ENCODE results near the gene DDX43. TPM values are rescaled to one million over a fixed set of nuclear protein-coding genes. Genes with fewer than 3 reads are reported as not detected.
"Not testable (repeated sequence)": the region's sequence is repeated elsewhere in the genome, so short reads cannot be mapped to it uniquely, and the experiment has no call there.

DDX43 gene
- total RNA-seq, 2 experiments from 2014 or later = 0.16 to 0.31 TPM

DNA sequence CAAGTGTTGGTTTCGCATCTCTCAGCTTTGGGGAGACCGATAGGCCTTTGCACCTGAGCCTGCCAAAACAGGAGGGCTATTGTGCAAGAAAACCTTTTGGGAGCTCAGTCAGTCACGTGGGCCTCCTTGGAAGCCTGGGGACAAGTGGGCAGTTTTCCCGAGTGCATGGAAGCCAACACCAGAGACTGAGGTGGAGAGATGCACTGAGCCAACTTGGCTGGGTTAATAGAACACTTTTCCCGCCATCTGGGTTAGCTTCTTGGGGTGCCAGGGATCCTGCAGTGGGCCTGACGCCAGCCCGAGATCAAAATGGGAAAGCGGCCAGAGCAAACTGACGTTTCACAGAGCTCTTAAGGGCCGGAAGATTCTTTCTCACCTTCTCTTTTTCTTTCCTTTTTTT lies 22.1 kb upstream of the DDX43 start:
- no peak overlapping the region for H3K4me3 Mint-ChIP-seq
- H3K36me3 Mint-ChIP-seq (ENCODE audit: low read depth) = peaks cover 2% of the 10 kb centered on the region
- ChIA-PET POLR2A (no interaction called here), CTCF (interaction anchor here (2.1 kb wide), 1 partner anchor 16 kb away, joined by 5 read pairs; no protein-coding TSS in a partner anchor)
- H3K27ac Mint-ChIP-seq = no peak overlapping the region
- no peaks in the 10 kb centered on the region for H3K27me3 Mint-ChIP-seq
- DNase-seq (no peak), ATAC-seq (no peak)
- no peaks in the 10 kb centered on the region for H3K4me1 Mint-ChIP-seq (ENCODE audit: low read depth)
- intact Hi-C loops (cut with micrococcal nuclease) = no loop called here
- TF ChIP-seq CTCF (IDR thresholded peaks at IDR 0.05) = no peak
- H3K9me3 Mint-ChIP-seq = peaks cover 8% of the 10 kb centered on the region

GRCh38 chr6:73375216-73375615 lies 19.4 kb upstream of the DDX43 start:
- TF ChIP-seq CTCF (IDR thresholded peaks at IDR 0.05) = no peak
- DNase-seq = no peak
- intact Hi-C loops (cut with micrococcal nuclease) = no loop called here
- CTCF ChIA-PET = no interaction called here
- no peaks in the 10 kb centered on the region for H3K27me3 Mint-ChIP-seq
- no peak overlapping the region for H3K4me3 Mint-ChIP-seq
- H3K27ac Mint-ChIP-seq = no peak overlapping the region
- H3K9me3 Mint-ChIP-seq = peaks cover 8% of the 10 kb centered on the region
- peaks cover 2% of the 10 kb centered on the region for H3K36me3 Mint-ChIP-seq (ENCODE audit: low read depth)
- POLR2A ChIA-PET = no interaction called here
- ATAC-seq = no peak
- H3K4me1 Mint-ChIP-seq (ENCODE audit: low read depth) = no peaks in the 10 kb centered on the region

DNA sequence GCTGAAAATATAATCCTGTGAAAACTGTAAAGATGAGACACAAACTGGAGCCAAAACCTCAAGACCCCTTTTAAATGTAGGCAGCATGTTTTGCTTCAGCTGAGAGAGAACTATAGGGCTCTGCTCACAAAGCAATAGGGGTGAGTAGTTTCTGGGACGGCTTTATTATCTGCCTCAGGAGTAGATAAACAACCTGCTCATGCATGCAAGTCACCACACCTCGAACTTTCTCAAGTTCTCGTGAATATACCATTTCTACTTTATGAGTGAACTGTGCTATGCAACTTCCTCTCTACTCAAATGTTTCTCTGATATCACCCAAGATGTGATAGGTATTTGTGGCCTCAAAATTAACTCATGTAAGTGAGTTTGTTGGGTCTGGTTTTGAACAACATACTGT lies 17.4 kb upstream of the DDX43 start:
- no peak for ATAC-seq
- no peak for TF ChIP-seq CTCF (IDR thresholded peaks at IDR 0.05)
- ChIA-PET CTCF (interaction anchor here (0.8 to 1.4 kb wide), 3 partner anchors 8 to 11 kb away, joined by 3 to 5 read pairs (median 3); partner anchors contain the start of gene OOEP), POLR2A (no interaction called here)
- peaks cover 2% of the 10 kb centered on the region for H3K36me3 Mint-ChIP-seq (ENCODE audit: low read depth)
- no peaks in the 10 kb centered on the region for H3K4me1 Mint-ChIP-seq (ENCODE audit: low read depth)
- H3K9me3 Mint-ChIP-seq = peaks cover 5% of the 10 kb centered on the region
- intact Hi-C loops (cut with micrococcal nuclease) = no loop called here
- no peak overlapping the region for H3K4me3 Mint-ChIP-seq
- no peak overlapping the region for H3K27ac Mint-ChIP-seq
- no peaks in the 10 kb centered on the region for H3K27me3 Mint-ChIP-seq
- no peak for DNase-seq

- DNase-seq; ATAC-seq; H3K36me3 Mint-ChIP-seq (ENCODE audit: low read depth); CTCF ChIA-PET; H3K27ac Mint-ChIP-seq; intact Hi-C loops (cut with micrococcal nuclease); H3K9me3 Mint-ChIP-seq; H3K27me3 Mint-ChIP-seq; H3K4me3 Mint-ChIP-seq; H3K4me1 Mint-ChIP-seq (ENCODE audit: low read depth): not testable (repeated sequence)
- POLR2A ChIA-PET = interaction anchor here (0.9 kb wide), 1 partner anchor 12 kb away, joined by 3 read pairs; no protein-coding TSS in a partner anchor
Measured at GRCh38 chr6:73381531-73381930, 13.1 kb upstream of the DDX43 start.

GRCh38 chr6:73382462-73383113 lies 12.0 kb upstream of the DDX43 start:
- H3K36me3 Mint-ChIP-seq (ENCODE audit: low read depth) = no peaks in the 10 kb centered on the region
- intact Hi-C loops (cut with micrococcal nuclease) = no loop called here
- CTCF ChIA-PET = no interaction called here
- no peaks in the 10 kb centered on the region for H3K9me3 Mint-ChIP-seq
- no peak overlapping the region for H3K4me3 Mint-ChIP-seq
- DNase-seq (no peak), ATAC-seq (no peak)
- no peaks in the 10 kb centered on the region for H3K27me3 Mint-ChIP-seq
- POLR2A ChIA-PET = no interaction called here
- no peaks in the 10 kb centered on the region for H3K4me1 Mint-ChIP-seq (ENCODE audit: low read depth)
- no peak overlapping the region for H3K27ac Mint-ChIP-seq
- TF ChIP-seq CTCF (IDR thresholded peaks at IDR 0.05) = no peak
